Activated CD8-positive, alpha-beta memory T cell treated with anti-CD3 and anti-CD28 coated beads for 48 hours (primary cell): ENCODE measurements around the gene PSMC1.

Experiments
- DNase-seq, 3 experiments: peaks; one replicate each; pipeline ENCODE4 v3.0.0-alpha.2; 2020; ENCODE audit warnings: low read depth in 2 of 3, low spot score in 2 of 3

Gene PSMC1

GRCh38 chr14:90275820-90276219, 19.5 kb downstream of the PSMC1 start:
- DNase-seq: no peak

GRCh38 chr14:90276646-90277367, 20.5 kb downstream of the PSMC1 start:
- no peak for DNase-seq

- DNase-seq: no peak
Measured at GRCh38 chr14:90277581-90278198, 21.3 kb downstream of the PSMC1 start.

- DNase-seq: no peak
Measured at GRCh38 chr14:90278199-90279175, 22.1 kb downstream of the PSMC1 start.

GRCh38 chr14:90280096-90280495, 23.7 kb downstream of the PSMC1 start:
- DNase-seq: no peak

- DNase-seq: no peak
Measured at GRCh38 chr14:90281261-90281660, 24.9 kb downstream of the PSMC1 start.

- DNase-seq: no peak
Measured at GRCh38 chr14:90281756-90282155, 25.4 kb downstream of the PSMC1 start.

GRCh38 chr14:90287791-90288190, 31.4 kb downstream of the PSMC1 start:
- no peak for DNase-seq

- no peak for DNase-seq
Measured at GRCh38 chr14:90288651-90289355, 32.5 kb downstream of the PSMC1 start.

GRCh38 chr14:90290337-90291011, 34.1 kb downstream of the PSMC1 start:
- DNase-seq: no peak

GRCh38 chr14:90291699-90292098, 35.3 kb downstream of the PSMC1 start:
- DNase-seq: no peak

- DNase-seq: no peak
Measured at GRCh38 chr14:90293766-90294730, 37.7 kb downstream of the PSMC1 start.

GRCh38 chr14:90294872-90295271, 38.5 kb downstream of the PSMC1 start:
- DNase-seq: no peak

GRCh38 chr14:90295870-90296516, 39.6 kb downstream of the PSMC1 start:
- no peak for DNase-seq

- no peak for DNase-seq
Measured at GRCh38 chr14:90296641-90297040, 40.3 kb downstream of the PSMC1 start.

GRCh38 chr14:90297876-90298629, 41.7 kb downstream of the PSMC1 start:
- DNase-seq: no peak

GRCh38 chr14:90299408-90299807, 43.1 kb downstream of the PSMC1 start:
- no peak for DNase-seq

GRCh38 chr14:90300611-90301047, 44.3 kb downstream of the PSMC1 start:
- no peak for DNase-seq
